RWPE2 (cell line): ENCODE results near the gene FAM110D.

Source experiments
- ATAC-seq: fragments of 200-7000 bp; cut with Tn5 transposase; 3 replicates; pipeline ENCODE4 v1.9.1; 2021; ENCODE audit warnings: low read depth
- DNase-seq: peaks from one replicate; pipeline ENCODE4 v3.0.0-alpha.2; 2020; ENCODE audit warnings: low spot score
- H3K27ac ChIP-seq: fragments of 450-650 bp; 2 replicates; pipeline ENCODE4 v1.5.1; 2017; ENCODE audit warnings: mild to moderate bottlenecking; ENCODE audit not compliant: poor library complexity, severe bottlenecking
- H3K27me3 ChIP-seq: fragments of 250-450 bp; sonication (Bioruptor Pico); 2 replicates; pipeline ENCODE4 v1.5.1; 2021; ENCODE audit warnings: mild to moderate bottlenecking, moderate library complexity; ENCODE audit not compliant: insufficient read depth, poor library complexity, severe bottlenecking
- H3K36me3 ChIP-seq: fragments of 250-450 bp; sonication (Bioruptor Pico); 2 replicates; pipeline ENCODE4 v1.5.1; 2020; ENCODE audit warnings: low read depth, mild to moderate bottlenecking, moderate library complexity
- H3K4me1 ChIP-seq: fragments of 250-450 bp; sonication (Bioruptor Pico); 2 replicates; pipeline ENCODE4 v1.5.1; 2021; ENCODE audit warnings: mild to moderate bottlenecking, moderate library complexity; ENCODE audit not compliant: insufficient read depth, poor library complexity, severe bottlenecking
- H3K4me3 ChIP-seq: fragments of 250-450 bp; sonication (Bioruptor Pico); 2 replicates; pipeline ENCODE4 v1.5.1; 2021; ENCODE audit warnings: mild to moderate bottlenecking, moderate library complexity; ENCODE audit not compliant: severe bottlenecking
- H3K9me3 ChIP-seq: fragments of 250-450 bp; sonication (Bioruptor Pico); 2 replicates; pipeline ENCODE4 v1.5.1; 2021; ENCODE audit warnings: mild to moderate bottlenecking, moderate library complexity; ENCODE audit not compliant: severe bottlenecking
- CTCF ChIP-seq: fragments of 450-650 bp; IDR thresholded peaks from one replicate; pipeline ENCODE4 v1.5.1; 2017; ENCODE audit warnings: mild to moderate bottlenecking, moderate library complexity; ENCODE audit not compliant: poor library complexity, severe bottlenecking

FAM110D gene

GRCh38 chr1:26158908-26159742, at the start of gene FAM110D:
Gene FAM110D (plus strand): TSS chr1:26159079. CDS start chr1:26161292, 2,213 bp downstream.
- Histone ChIP-seq H3K36me3 (no peaks in the 10 kb centered on the region), H3K9me3 (no peaks in the 10 kb centered on the region), H3K4me3 (no peak within 1 kb of the TSS), H3K27ac (no peak within 1 kb of the TSS), H3K4me1 (peaks cover 5% of the 10 kb centered on the region), H3K27me3 (peaks cover 5% of the 10 kb centered on the region)
- TF ChIP-seq CTCF: no peak
- DNase-seq: no peak
- no peak for ATAC-seq

DNA sequence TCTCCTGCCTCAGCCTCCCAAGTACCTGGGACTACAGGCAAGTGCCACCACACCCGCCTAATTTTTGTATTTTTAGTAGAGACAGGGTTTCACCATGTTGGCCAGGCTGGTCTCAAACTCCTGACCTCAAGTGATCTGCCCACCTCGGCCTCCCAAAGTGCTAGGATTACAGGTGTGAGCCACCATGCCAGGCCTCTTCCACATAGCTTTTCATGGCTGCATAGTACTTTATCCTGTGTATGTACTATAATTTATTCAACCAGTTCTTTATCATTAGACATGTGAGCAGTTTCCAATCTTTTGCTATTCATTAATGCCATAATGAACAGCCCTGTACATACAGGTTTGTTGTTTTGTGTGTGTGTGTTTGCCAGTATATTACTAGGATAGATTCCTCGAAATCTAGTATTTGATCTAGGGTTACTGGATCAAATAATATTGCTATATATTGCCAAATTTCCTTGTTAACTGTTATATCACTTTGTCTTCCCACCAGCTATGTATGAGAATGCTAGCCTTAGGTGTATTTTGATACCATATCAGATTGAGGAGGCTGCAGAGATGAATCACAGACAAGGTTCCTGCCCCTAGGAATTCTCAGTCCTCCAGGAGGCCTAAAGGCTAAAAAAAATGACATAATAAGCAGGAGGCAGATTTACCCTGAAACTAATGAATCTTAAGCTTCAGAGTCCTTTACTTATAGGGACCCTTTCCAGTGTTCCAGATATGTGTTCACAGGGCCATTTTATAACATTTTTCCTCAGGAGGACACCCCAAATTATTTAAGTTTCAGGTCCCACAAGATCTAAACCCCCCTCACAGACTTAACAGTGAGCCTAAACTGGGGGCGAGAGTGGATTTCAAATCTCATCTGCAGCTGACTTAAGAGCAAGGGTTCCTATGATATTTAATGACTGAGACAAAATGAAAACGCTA, 49.4 kb upstream of the FAM110D start:
- peaks cover 15% of the 10 kb centered on the region for H3K4me1 ChIP-seq
- H3K9me3 ChIP-seq: no peaks in the 10 kb centered on the region
- TF ChIP-seq CTCF: no peak
- ATAC-seq (no peak), DNase-seq (no peak)
- no peak overlapping the region for H3K27ac ChIP-seq
- no peak overlapping the region for H3K4me3 ChIP-seq
- no peaks in the 10 kb centered on the region for H3K27me3 ChIP-seq
- H3K36me3 ChIP-seq: peaks cover 10% of the 10 kb centered on the region

GRCh38 chr1:26110731-26111529, 47.9 kb upstream of the FAM110D start:
- H3K36me3 ChIP-seq: peaks cover 18% of the 10 kb centered on the region
- H3K27ac ChIP-seq: peak overlapping the region; percentile 65
- no peak for TF ChIP-seq CTCF
- H3K9me3 ChIP-seq: no peaks in the 10 kb centered on the region
- H3K4me1 ChIP-seq: peaks cover 15% of the 10 kb centered on the region
- peak; percentile 74 for DNase-seq
- H3K27me3 ChIP-seq: no peaks in the 10 kb centered on the region
- peak overlapping the region; percentile 92 for H3K4me3 ChIP-seq
- ATAC-seq: peak; percentile 70

GRCh38 chr1:26111530-26112406, 47.1 kb upstream of the FAM110D start, which contains the start of gene PDIK1L:
Gene PDIK1L (plus strand): TSS chr1:26111824. CDS start chr1:26114309, 2,485 bp downstream.
- peaks cover 18% of the 10 kb centered on the region for H3K36me3 ChIP-seq
- ATAC-seq: peak; percentile 84

More at GRCh38 chr1:26111530-26112406, 47.1 kb upstream of the FAM110D start, which contains the start of gene PDIK1L:
- peak; percentile 92 for DNase-seq
- H3K27me3 ChIP-seq: no peaks in the 10 kb centered on the region
- H3K4me3 ChIP-seq: peak within 1 kb of the TSS; percentile 92
- TF ChIP-seq CTCF: no peak
- peaks cover 15% of the 10 kb centered on the region for H3K4me1 ChIP-seq
- H3K9me3 ChIP-seq: no peaks in the 10 kb centered on the region
- H3K27ac ChIP-seq: peak within 1 kb of the TSS; percentile 65
